Measurements from ENCODE around the gene TBC1D24.
"Not testable (repeated sequence)": the region's sequence is repeated elsewhere in the genome, so short reads cannot be mapped to it uniquely, and the experiment has no call there.

Gene TBC1D24

DNA sequence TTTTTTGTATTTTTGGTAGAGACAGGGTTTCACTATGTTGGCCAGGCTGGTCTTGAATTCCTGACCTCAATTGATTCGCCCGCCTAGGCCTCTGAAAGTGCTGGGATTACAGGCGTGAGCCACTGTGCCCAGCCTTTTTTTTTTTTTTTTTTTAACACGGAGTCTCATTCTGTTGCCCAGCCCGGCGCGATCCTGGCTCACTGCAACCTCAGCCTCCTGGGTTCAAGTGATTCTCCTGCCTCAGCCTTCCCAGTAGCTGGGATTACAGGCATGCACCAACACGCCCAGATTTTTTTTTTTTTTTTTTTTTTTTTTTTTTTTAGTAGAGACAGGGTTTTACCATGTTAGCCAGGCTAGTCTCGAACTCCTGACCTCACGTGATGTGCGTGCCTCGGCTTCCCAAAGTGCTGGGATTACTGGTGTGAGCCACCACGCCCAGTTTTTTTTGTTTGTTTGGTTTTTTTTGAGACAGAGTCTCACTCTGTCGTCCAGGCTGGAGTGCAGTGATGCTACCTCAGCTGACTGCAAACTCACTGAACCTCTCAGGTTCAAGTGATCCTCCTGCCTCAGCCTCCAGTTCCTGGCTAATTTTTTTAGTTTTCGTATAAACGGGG is 58.3 kb downstream of the TBC1D24 start:
- not testable (repeated sequence) for H3K9me3 Mint-ChIP-seq; H3K36me3 Mint-ChIP-seq (ENCODE audit: low read depth); H3K27me3 Mint-ChIP-seq (ENCODE audit: low read depth); DNase-seq (ENCODE audit: low spot score)
- Mint-ChIP-seq H3K4me1 (ENCODE audit: low read depth) (peaks cover 18% of the 10 kb centered on the region), H3K4me3 (peak overlapping the region; percentile 99), H3K27ac (peak overlapping the region; percentile 100)

DNA sequence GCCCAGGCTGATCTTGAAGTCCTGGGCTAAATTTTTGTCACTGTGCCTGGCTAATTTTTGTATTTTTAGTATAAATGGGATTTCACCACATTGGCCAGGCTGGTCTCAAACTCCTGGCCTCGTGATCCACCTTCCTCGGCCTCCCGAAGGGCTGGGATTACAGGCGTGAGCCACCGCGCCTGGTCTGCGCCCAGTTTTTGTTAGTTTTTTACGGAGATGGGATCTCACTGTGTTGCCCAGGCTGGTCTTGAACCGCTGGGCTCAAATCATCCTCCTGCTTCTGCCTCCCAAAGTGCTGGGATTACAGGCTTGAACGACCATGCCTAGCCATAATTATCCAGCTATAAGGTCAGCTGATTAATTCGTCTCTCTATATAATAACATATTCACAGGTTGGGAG is 59.0 kb downstream of the TBC1D24 start:
- no peaks in the 10 kb centered on the region for H3K9me3 Mint-ChIP-seq
- H3K36me3 Mint-ChIP-seq (ENCODE audit: low read depth): peaks cover 4% of the 10 kb centered on the region
- no peak for DNase-seq (ENCODE audit: low spot score)
- H3K4me1 Mint-ChIP-seq (ENCODE audit: low read depth): peaks cover 20% of the 10 kb centered on the region
- peak overlapping the region; percentile 64 for H3K4me3 Mint-ChIP-seq
- peak overlapping the region; percentile 100 for H3K27ac Mint-ChIP-seq
- H3K27me3 Mint-ChIP-seq (ENCODE audit: low read depth): no peaks in the 10 kb centered on the region

DNA sequence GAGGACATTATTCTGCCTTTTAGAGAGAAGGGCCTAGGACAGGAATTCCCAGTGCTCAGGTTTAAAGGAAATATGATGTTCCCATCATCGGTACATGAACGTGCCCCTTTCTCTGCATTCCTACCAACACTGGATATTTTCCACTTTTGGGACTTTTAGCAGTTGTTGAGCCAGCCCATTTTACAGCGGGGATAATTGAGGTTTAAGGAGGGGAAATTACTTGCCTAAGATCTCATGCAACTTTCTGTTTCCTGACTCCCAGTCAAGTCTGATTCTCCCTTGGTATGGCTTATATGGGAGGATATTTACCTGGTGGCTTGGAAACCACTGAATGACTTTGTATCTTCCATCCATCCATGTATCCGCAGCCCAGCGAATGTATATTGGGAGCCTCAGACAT is 59.4 kb downstream of the TBC1D24 start:
- H3K9me3 Mint-ChIP-seq; DNase-seq (ENCODE audit: low spot score); H3K27me3 Mint-ChIP-seq (ENCODE audit: low read depth); H3K36me3 Mint-ChIP-seq (ENCODE audit: low read depth): not testable (repeated sequence)
- Mint-ChIP-seq H3K27ac (peak overlapping the region; percentile 100), H3K4me1 (ENCODE audit: low read depth) (peaks cover 22% of the 10 kb centered on the region), H3K4me3 (peak overlapping the region; percentile 64)

- Mint-ChIP-seq H3K4me3 (no peak overlapping the region), H3K36me3 (ENCODE audit: low read depth) (peaks cover 9% of the 10 kb centered on the region), H3K27ac (no peak overlapping the region), H3K4me1 (ENCODE audit: low read depth) (peaks cover 26% of the 10 kb centered on the region), H3K27me3 (ENCODE audit: low read depth) (no peaks in the 10 kb centered on the region), H3K9me3 (no peaks in the 10 kb centered on the region)
- DNase-seq (ENCODE audit: low spot score): no peak
These were observed 60.7 kb downstream of the TBC1D24 start for GRCh38 chr16:2535625-2536013.

- Mint-ChIP-seq H3K4me1 (ENCODE audit: low read depth) (peaks cover 21% of the 10 kb centered on the region), H3K9me3 (no peaks in the 10 kb centered on the region), H3K27ac (peak within 1 kb of the TSS; percentile 92), H3K36me3 (ENCODE audit: low read depth) (peaks cover 15% of the 10 kb centered on the region), H3K27me3 (ENCODE audit: low read depth) (no peaks in the 10 kb centered on the region), H3K4me3 (peak within 1 kb of the TSS; percentile 91)
- DNase-seq (ENCODE audit: low spot score): peak; percentile 94
These were observed 62.8 kb downstream of the TBC1D24 start, which contains the start of gene PDPK1 for GRCh38 chr16:2537451-2538379. Gene PDPK1, plus strand, starts transcription at chr16:2538021. Its CDS starts 92 bp downstream, at chr16:2538113.

DNA sequence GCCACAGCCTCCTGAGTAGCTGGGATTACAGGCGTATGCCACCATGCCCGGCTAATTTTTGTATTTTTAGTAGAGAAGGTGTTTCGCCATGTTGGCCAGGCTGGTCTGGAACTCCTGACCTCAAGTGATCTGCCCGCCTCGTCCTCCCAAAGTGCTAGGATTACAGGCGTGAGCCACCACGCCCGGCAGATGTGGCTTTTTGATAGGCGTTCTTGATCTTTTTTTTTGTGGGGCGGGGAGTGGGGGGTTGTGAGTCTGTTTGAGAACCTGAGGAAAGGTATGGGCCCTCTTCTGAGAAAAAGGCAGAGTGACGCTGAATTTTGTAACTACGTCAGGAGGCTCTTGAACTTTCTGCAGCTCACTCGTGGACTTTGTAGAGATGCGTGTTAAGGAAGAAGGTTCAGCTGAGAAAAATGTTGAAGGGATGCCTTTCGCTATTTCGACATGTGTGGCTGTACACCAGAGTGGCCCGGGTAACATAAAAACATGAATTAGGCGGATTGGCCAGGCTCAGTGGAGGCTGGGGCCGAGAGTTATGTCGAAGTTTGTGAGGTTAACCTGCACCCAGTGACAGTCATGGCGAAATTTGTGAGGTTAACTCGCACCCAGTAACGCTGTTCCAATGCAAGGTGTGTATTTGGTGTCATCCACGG is 64.4 kb downstream of the TBC1D24 start:
- Mint-ChIP-seq H3K27ac (peak overlapping the region; percentile 68), H3K4me1 (ENCODE audit: low read depth) (peaks cover 17% of the 10 kb centered on the region), H3K36me3 (ENCODE audit: low read depth) (peaks cover 19% of the 10 kb centered on the region), H3K4me3 (peak overlapping the region; percentile 90)
- H3K9me3 Mint-ChIP-seq; H3K27me3 Mint-ChIP-seq (ENCODE audit: low read depth); DNase-seq (ENCODE audit: low spot score): not testable (repeated sequence)

DNA sequence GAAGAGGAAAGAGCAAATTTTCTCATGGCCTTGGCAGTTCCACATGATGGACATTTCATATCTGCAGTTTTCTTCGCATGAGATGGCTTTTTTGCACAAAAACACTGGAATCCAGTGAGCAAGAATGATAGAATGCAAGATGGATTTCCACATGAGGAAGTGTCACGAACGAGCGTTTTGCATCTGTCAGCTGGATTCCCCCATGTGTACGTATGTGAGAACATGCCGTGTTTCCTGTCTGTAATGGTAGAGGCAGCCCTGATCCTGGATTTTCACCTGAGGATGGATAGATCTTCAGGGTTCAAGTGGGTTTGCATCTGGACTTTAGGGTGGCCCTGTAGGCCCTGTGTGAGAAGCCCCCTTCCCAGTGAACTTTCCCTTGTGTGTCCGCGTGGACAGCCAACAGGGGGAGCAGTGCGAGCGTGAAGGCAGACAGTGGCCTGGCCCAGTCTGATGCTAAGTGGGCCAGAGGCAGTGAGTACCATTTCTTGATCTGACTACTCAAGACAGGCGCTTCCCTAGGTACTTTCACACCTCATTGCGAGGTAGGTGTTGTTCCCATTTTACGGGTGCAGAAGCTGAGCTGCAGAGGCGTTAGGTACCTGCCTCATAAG is 65.0 kb downstream of the TBC1D24 start:
- H3K36me3 Mint-ChIP-seq (ENCODE audit: low read depth): peaks cover 19% of the 10 kb centered on the region
- not testable (repeated sequence) for H3K27ac Mint-ChIP-seq; DNase-seq (ENCODE audit: low spot score); H3K27me3 Mint-ChIP-seq (ENCODE audit: low read depth); H3K9me3 Mint-ChIP-seq
- peaks cover 17% of the 10 kb centered on the region for H3K4me1 Mint-ChIP-seq (ENCODE audit: low read depth)
- H3K4me3 Mint-ChIP-seq: peak overlapping the region; percentile 90

- not testable (repeated sequence) for H3K9me3 Mint-ChIP-seq; DNase-seq (ENCODE audit: low spot score); H3K27me3 Mint-ChIP-seq (ENCODE audit: low read depth)
- Mint-ChIP-seq H3K4me1 (ENCODE audit: low read depth) (peaks cover 17% of the 10 kb centered on the region), H3K27ac (peak overlapping the region; percentile 31), H3K4me3 (peak overlapping the region; percentile 7), H3K36me3 (ENCODE audit: low read depth) (peaks cover 19% of the 10 kb centered on the region)
These were observed 66.0 kb downstream of the TBC1D24 start for GRCh38 chr16:2540912-2541311.

DNA sequence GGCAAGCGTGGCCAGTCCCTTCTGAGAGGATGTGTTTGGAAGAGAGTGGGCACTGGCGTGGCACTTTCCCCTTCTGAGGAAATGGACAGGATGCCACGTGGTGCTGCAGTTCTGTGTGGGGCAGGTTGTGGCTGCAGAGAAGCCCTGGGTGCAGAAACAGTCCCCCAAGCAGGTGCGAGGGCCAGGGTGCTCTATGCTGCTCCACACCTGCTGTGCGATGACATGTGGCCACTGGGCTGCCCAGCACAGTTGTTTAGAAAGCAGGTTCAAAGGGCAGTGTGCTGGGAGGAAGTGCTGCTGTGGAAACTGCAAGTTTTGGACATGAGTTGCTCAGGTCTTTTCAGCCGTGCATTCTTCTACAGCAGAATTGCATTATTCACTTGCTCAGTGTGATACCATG is 66.5 kb downstream of the TBC1D24 start:
- H3K27ac Mint-ChIP-seq; H3K4me3 Mint-ChIP-seq; H3K9me3 Mint-ChIP-seq; DNase-seq (ENCODE audit: low spot score); H3K27me3 Mint-ChIP-seq (ENCODE audit: low read depth): not testable (repeated sequence)
- Mint-ChIP-seq H3K4me1 (ENCODE audit: low read depth) (peaks cover 17% of the 10 kb centered on the region), H3K36me3 (ENCODE audit: low read depth) (peaks cover 19% of the 10 kb centered on the region)

DNA sequence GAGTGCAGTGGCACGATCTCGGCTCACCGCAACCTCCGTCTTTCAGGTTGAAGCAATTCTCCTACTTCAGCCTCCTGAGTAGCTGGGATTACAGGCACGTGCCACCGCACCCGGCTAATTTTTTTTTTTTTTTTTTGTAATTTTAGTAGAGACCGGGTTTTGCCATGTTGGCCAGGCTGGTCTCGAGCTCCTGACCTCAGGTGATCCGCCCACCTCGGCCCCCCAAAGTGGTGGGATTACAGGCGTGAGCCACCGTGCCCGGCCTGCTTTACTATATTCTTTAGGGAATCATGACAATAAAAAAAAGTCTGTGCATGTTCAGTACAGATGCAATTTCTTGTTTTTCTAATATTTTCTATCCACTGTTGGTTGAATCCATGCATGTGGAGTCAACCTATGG is 68.8 kb downstream of the TBC1D24 start:
- H3K27ac Mint-ChIP-seq; H3K9me3 Mint-ChIP-seq; H3K27me3 Mint-ChIP-seq (ENCODE audit: low read depth); DNase-seq (ENCODE audit: low spot score); H3K4me3 Mint-ChIP-seq: not testable (repeated sequence)
- H3K4me1 Mint-ChIP-seq (ENCODE audit: low read depth): peaks cover 11% of the 10 kb centered on the region
- H3K36me3 Mint-ChIP-seq (ENCODE audit: low read depth): peaks cover 19% of the 10 kb centered on the region

DNA sequence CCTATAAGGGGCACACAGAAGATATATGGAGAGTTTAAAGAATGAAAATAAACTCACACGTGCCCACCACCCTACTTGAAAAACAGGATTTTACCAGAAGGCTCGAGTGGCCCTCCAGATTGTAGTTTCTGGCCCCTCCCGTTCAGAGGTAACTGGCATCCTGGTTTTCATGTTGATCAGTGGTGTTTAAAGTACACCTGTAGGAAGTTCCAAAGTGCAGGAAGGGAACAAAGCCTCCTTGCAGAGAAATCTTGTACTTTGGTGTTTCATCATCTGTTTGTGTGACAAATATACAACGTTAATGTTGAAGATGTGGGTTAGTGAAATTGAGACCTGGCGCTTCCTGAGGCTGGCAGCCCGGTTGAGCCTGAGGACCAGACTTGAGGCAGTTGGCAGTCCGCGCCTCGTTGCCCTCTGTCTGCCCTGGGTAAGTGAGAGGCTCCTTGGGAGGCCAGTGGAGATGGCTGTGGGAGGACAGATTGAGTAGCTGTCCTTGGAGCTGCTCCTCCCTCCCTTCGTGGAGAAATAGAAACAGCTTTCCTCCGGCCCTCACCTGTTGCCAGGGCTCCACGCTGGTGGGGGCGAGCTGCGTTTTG is 75.5 kb downstream of the TBC1D24 start:
- DNase-seq (ENCODE audit: low spot score); H3K4me1 Mint-ChIP-seq (ENCODE audit: low read depth); H3K36me3 Mint-ChIP-seq (ENCODE audit: low read depth); H3K4me3 Mint-ChIP-seq; H3K27ac Mint-ChIP-seq; H3K27me3 Mint-ChIP-seq (ENCODE audit: low read depth); H3K9me3 Mint-ChIP-seq: not testable (repeated sequence)

GRCh38 chr16:2551420-2551889 is 76.5 kb downstream of the TBC1D24 start:
- H3K4me3 Mint-ChIP-seq; H3K36me3 Mint-ChIP-seq (ENCODE audit: low read depth); DNase-seq (ENCODE audit: low spot score); H3K27ac Mint-ChIP-seq; H3K4me1 Mint-ChIP-seq (ENCODE audit: low read depth); H3K9me3 Mint-ChIP-seq; H3K27me3 Mint-ChIP-seq (ENCODE audit: low read depth): not testable (repeated sequence)

DNA sequence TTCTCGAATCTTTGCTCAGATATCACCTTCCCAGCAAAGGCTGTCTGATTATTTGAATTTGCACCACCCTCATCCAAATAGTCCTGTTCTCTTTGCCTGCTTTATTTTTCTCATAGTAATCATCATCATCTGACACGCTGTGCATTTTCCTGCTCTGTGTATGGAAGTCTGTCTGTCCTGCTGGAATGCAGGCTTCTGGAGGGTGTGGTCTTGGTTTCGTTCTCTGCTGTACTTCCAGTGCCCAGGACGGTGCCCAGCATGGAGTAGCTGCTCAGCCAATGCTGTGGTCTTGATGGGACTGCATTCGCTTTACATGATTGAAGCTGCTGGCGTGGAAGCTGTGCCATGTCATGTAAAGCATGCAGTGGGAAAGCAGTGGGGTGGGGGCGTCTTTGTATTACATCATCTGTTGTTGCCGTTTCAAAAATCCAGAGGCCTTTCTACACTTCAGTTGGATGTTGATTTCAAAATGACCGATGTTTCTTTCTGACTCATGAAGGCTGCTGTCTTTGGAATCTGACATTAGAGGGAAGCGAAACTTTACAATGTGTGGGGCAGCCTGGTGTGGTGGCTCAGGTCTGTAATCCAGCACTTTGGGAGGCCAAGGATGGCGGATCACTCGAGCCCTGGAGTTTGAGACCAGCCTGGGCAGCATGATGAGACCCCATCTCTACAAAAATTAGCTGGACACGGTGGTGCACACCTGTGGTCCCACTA is 79.9 kb downstream of the TBC1D24 start:
- not testable (repeated sequence) for H3K27me3 Mint-ChIP-seq (ENCODE audit: low read depth); H3K36me3 Mint-ChIP-seq (ENCODE audit: low read depth); H3K9me3 Mint-ChIP-seq; H3K27ac Mint-ChIP-seq; H3K4me3 Mint-ChIP-seq; H3K4me1 Mint-ChIP-seq (ENCODE audit: low read depth); DNase-seq (ENCODE audit: low spot score)

Data from T-helper 2 cell treated with Interferon-gamma antibody and Interleukin-4, amounts not matched to agents 5 μg/mL and 100 μg/mL, for 36 hours (primary cell).